KOPT-K1 (cell line): ENCODE results near the gene CSH2.
"Not testable (repeated sequence)": the region's sequence is repeated elsewhere in the genome, so short reads cannot be mapped to it uniquely, and the experiment has no call there.

Source experiments
- H3K27ac ChIP-seq: fragments of 200-600 bp; sonication (generic); 2 replicates; pipeline ENCODE4 v1.5.1; 2016; ENCODE audit warnings: antibody characterized with exemption, mild to moderate bottlenecking, low read depth, low read length; ENCODE audit not compliant: poor library complexity, severe bottlenecking
- H3K36me3 ChIP-seq: fragments of 200-600 bp; sonication (generic); 2 replicates; pipeline ENCODE4 v1.5.1; 2017; ENCODE audit warnings: antibody characterized with exemption, mild to moderate bottlenecking, low read length, moderate library complexity; ENCODE audit not compliant: insufficient read depth
- H3K9me3 ChIP-seq: fragments of 200-600 bp; sonication (generic); 2 replicates; pipeline ENCODE4 v1.5.1; 2017; ENCODE audit warnings: antibody characterized with exemption, low read length, mild to moderate bottlenecking; ENCODE audit not compliant: insufficient read depth, poor library complexity, severe bottlenecking

CSH2 gene

GRCh38 chr17:63848834-63849689 is 24.4 kb downstream of the CSH2 start:
- Histone ChIP-seq H3K9me3 (no peaks in the 10 kb centered on the region), H3K27ac (peak overlapping the region; percentile 52), H3K36me3 (no peaks in the 10 kb centered on the region)

DNA sequence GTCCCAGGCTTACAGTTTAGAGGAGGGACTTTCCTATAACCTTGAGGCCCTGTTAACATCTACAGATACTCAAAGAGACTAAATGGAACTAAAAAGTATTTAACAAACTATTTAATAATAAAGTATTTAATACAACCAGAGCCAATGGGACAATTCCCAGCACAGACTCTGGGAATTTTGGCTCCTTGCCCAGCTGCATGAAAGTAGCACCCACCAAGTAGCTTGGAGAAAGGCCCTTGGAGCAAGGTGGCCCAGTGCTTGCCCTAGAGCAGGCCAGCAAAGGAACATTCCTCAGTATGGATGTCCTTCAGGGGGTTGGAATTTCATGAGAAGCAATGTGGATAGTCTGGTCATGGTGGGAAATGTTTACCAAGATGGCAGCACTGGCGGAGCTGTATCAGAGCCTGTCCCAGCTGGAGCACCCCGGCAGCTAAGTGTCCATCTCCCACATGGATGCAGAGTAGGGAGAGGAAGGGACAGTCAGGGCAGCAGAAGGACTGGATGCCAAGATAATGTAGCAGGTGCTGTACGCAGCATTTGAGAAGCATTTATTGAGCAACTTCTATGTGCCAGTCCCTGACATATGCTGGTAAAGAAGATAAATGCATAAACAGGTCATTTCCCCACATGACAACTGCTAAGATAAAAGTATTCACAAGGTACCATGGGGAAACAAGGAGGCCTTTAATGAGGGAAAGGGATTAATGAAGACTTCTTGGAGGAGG is 25.8 kb downstream of the CSH2 start:
- no peaks in the 10 kb centered on the region for H3K36me3 ChIP-seq

DNA sequence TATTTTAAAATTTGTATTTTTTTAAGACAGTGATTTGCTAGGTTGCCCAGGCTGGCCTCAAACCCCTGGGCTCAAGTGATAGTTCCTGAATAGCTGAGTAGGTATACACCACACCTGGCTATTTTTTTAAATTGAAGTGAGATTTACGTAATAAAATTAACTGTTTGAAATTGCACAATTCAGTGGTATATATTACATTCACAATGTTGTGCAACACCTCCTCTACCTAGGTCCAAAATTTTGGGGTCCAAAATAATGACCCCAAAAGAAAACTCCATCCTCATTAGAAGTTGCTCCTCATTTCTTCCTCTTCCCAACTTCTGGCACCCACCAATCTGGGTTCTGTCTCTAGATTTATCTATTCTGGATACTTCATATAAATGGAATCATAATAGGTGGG is 28.0 kb downstream of the CSH2 start:
- H3K27ac ChIP-seq = no peak overlapping the region
- H3K9me3 ChIP-seq = no peaks in the 10 kb centered on the region
- H3K36me3 ChIP-seq = no peaks in the 10 kb centered on the region

More for the DNA sequence above, 25.8 kb downstream of the CSH2 start:
- no peaks in the 10 kb centered on the region for H3K9me3 ChIP-seq
- H3K27ac ChIP-seq = no peak overlapping the region

DNA sequence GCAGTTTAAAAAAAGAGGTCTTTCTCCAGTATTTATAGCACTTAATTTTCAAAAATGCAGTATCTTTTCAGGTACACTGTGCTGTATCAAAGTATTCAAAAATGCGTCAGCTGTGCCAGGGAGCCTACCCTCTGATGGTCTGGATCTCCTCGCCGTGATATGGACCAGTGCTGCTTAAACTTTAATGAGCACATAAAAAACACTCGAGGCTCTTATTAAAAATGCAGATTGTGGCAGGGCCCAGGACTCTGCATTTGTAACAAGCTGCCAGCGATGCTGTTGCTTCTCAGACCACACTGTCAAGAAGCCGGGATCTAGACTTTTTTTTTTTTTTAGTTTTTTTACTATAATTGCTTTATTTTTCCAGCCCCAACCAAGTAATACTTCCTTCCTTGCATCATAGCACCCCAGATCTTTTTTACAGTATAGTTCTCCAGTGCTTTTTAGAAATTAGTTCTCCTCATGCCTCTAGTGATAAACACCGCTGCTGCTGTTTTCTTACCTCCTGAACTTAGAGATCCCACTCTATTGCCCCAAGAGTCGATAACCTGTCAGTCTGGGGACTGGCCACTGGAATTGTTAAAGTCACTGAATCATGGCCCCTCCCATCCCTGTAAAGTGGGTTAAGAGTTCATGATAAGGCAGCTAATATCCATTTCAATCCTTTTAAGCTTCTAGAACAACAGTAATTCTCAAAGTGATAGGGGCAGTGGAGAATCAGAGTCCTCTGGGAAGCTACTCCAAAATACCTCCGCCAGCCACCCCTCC is 29.4 kb downstream of the CSH2 start:
- Histone ChIP-seq H3K27ac (peak overlapping the region; percentile 92), H3K9me3 (no peaks in the 10 kb centered on the region), H3K36me3 (peaks cover 4% of the 10 kb centered on the region; the same call in 1 of the 2 replicates)

- not testable (repeated sequence) for H3K9me3 ChIP-seq
- H3K27ac ChIP-seq = peak overlapping the region; percentile 92
- peaks cover 10% of the 10 kb centered on the region for H3K36me3 ChIP-seq
Measured at GRCh38 chr17:63843387-63843888, 30.0 kb downstream of the CSH2 start.

- no peaks in the 10 kb centered on the region for H3K9me3 ChIP-seq
Measured at GRCh38 chr17:63842540-63843386, 30.7 kb downstream of the CSH2 start, which contains the start of gene SMARCD2. Gene SMARCD2 (minus strand): TSS chr17:63842685. CDS start chr17:63842674, 11 bp downstream.

DNA sequence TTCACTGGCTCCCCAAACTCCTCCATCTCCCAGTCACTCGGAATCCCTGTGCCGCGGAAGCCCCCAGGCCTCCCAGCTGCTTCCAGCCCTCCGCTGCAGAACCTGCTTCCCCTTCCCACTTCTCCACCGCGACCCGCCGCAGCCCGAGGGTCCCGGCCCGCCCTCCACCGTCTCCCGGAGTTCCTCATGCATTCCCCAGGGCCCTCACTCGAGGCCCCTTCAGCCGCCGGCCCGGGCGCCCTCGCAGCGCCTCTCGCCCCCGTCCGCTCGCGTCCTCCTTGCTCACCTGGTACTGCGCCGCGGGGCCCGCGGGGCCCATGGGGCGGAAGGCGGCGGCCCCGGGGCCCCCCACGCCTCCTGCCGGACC is 31.3 kb downstream of the CSH2 start:
- Histone ChIP-seq H3K27ac (peak overlapping the region; percentile 92), H3K36me3 (peaks cover 23% of the 10 kb centered on the region), H3K9me3 (no peaks in the 10 kb centered on the region)

More at GRCh38 chr17:63842540-63843386, 30.7 kb downstream of the CSH2 start, which contains the start of gene SMARCD2:
- Histone ChIP-seq H3K27ac (peak within 1 kb of the TSS; percentile 92), H3K36me3 (peaks cover 17% of the 10 kb centered on the region)

- Histone ChIP-seq H3K27ac (peak overlapping the region; percentile 92), H3K36me3 (peaks cover 29% of the 10 kb centered on the region), H3K9me3 (no peaks in the 10 kb centered on the region)
Measured at GRCh38 chr17:63841350-63842172, 31.9 kb downstream of the CSH2 start.

DNA sequence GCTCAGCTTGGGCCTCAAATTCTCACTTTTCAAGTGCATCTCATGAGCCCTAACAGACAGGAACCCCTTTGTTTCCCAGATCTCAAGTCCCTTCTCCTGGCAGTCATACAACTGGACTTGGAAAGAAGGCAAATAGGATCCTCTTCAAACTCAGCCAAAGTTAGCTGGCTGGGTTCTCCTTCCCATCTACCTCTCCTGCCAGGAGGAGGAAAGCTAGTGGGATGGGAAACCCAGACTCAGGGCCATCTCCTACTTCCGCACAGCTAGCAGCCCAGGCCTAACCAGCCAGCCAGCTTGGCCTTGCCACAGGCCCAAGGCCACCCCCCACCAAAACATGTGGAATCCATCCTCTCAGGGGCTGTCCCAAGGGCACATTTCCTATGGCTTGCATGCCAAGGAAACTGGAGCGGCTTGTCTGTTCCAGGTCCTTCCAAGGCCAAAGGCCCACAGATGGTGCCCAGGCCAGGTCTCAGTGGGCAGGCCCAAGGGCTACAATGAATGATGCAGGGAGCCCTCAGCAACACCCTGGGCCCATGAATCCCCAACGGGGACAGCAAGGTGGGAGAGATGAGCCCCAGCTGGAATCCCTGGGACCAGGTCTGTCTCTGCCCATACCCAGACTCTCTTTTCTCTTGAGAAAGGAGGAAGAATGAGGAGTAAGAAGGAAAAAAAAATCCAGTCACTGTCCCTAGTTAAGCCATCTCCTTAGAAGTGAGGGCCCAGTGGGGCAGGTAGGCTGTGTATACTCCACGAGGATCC is 32.7 kb downstream of the CSH2 start:
- peak overlapping the region; percentile 92 for H3K27ac ChIP-seq
- no peaks in the 10 kb centered on the region for H3K9me3 ChIP-seq
- peaks cover 37% of the 10 kb centered on the region for H3K36me3 ChIP-seq

DNA sequence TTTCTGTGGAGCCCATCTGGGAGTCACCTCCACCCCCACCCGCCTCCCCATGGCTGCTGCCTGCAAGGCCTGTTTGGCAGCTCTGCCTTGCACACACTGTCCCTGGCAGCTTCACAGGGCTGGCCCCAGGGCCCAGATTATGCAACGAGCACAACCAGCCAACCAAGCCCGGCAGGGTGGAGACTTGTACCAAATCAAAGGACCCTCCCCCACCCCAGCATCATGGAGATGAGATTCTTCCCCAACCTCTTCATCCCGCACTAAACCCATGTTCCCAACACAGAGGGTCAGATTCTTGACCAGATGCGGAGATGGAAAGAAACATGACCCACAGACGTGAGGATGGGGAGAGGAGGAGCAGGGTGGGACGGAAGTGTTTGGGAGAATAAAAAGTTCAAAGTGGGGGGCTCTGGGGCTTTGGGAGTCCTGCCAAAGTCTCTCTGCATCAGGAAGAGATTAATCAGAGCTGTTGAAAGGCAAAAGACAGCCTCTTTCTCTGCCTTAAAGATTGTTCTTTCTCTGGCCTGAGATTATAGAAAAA is 34.8 kb downstream of the CSH2 start:
- Histone ChIP-seq H3K27ac (peak overlapping the region; percentile 37), H3K9me3 (no peaks in the 10 kb centered on the region), H3K36me3 (peaks cover 57% of the 10 kb centered on the region)

DNA sequence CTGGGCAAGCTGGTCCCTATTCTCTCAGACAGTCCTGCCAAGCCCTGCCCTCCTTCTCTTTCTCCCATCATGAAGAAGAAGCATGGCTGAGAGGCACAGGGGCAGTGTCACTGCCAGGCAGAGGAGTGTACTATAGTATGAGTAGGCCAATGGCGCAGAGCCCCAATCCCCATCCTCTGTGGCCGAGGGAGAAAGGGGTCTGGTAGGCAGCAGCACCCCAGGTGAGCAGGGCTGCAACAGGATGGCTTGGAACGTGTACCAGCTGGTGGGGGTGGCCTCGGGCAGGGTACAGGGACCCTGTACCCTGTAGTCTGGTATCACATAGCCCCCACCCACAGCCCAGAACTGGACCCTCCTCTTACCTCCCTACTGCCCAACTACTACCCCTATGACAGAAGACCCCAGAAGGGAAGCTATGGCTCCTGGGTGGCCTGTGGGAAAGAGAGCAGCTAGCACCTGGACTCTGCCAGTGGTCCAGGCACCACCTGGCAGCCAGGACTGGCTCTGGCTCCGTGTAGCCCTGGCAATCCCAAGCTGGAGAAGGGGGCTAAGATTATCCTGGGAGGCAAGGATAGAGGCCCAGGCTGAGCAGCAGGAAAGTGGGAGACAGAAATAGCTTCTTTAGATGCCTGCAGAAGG is 35.4 kb downstream of the CSH2 start:
- Histone ChIP-seq H3K36me3 (peaks cover 64% of the 10 kb centered on the region), H3K27ac (no peak overlapping the region), H3K9me3 (no peaks in the 10 kb centered on the region)

- Histone ChIP-seq H3K9me3 (no peaks in the 10 kb centered on the region), H3K36me3 (peaks cover 70% of the 10 kb centered on the region), H3K27ac (no peak overlapping the region)
Measured at GRCh38 chr17:63837480-63837879, 36.0 kb downstream of the CSH2 start.
